GM21515 (cell line): Measurements from ENCODE around the gene EXOC3L1.

Experiments
- ATAC-seq: cut with Tn5 transposase; IDR thresholded peaks from one replicate; pipeline ENCODE4 v1.9.1; 2021; ENCODE audit not compliant: unreplicated experiment

The EXOC3L1 gene

DNA sequence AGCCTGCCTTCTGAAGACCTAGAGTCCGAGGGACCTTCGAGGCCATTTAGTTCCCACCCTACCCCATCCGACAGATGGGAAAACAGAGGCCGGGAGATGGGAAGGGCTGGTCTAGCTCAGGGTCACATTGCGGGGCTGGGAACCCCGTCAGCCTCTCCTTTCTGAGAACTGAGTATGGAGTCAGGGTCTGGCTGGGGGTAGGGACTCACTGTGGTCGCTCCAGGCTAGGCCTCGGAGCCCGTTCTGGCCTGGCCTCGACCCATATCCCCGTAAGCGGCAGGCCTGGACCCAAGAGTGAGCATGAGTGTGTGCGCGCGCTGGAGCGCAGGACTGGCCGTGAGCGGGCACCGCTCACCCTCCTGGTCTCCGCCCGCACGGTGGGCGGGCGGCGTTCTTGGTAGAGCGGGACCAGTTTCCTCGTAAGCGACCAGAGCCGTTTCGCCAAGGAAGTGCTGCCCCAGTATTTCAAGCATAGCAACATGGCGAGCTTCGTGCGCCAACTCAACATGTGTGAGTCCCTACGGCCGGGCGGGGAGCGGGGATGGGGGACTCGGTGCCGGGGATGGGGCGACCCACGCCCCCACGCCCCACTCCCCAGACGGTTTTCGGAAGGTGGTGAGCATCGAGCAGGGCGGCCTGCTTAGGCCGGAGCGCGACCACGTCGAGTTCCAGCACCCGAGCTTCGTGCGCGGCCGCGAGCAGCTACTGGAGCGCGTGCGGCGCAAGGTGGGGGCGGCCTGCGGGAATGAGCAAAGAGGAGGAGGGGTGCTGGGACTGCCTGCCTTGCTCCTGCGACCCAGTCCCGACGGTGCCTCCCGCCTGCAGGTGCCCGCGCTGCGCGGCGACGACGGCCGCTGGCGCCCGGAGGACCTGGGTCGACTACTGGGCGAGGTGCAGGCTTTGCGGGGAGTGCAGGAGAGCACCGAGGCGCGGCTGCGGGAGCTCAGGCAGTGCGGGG is 24.5 kb downstream of the EXOC3L1 start:
- ATAC-seq: no peak

DNA sequence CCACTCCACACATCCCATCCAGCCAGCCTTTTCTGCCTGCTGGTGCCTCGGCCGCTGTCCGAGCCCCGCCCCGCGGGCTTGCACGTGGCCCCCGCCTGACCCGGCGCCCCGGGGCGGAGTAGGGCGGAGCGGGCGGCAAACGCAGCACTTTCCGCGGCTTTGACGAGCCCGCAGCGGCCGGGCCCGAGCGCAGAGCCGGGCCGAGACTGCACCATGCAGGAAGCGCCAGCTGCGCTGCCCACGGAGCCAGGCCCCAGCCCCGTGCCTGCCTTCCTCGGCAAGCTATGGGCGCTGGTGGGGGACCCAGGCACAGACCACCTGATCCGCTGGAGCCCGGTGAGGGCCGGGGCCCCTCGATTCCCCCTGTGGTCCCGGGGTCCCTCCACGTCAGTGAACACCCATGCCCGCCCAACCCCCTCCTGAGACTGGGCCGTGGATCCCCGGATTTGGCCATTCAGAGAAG is 25.3 kb downstream of the EXOC3L1 start, which contains the start of gene HSF4:
TSS of gene HSF4 (plus strand) at position 147 of the 463 bp plus-strand sequence. CDS start at position 214, 67 bp downstream.
- no peak for ATAC-seq

DNA sequence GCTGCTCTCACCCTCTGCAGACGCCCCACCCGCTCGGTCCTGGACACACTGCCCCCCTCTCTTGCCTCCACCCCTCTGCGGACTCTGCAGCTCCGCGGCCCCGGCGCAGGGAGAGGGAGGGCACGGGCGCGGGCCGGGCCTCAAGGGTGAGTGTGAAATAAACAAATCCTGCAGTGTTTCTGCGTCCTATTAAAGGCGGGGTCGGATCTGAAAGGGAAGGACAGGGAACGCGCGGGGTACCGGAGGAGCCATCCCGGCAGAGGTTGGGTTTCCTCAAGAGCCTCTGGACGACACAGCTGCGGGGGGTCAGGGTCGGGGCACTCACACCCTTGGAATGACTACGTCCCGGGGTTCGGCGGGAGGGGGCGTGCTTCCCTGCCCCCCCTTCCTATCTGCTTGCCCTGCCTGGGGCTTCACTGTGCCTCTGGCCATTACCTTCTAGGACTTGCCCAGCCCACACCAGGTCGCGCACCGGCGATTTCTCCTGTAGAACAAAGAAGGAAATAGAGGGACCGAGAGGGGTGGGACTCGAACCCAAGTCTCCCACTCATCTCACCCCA is 25.9 kb downstream of the EXOC3L1 start:
- ATAC-seq: no peak

DNA sequence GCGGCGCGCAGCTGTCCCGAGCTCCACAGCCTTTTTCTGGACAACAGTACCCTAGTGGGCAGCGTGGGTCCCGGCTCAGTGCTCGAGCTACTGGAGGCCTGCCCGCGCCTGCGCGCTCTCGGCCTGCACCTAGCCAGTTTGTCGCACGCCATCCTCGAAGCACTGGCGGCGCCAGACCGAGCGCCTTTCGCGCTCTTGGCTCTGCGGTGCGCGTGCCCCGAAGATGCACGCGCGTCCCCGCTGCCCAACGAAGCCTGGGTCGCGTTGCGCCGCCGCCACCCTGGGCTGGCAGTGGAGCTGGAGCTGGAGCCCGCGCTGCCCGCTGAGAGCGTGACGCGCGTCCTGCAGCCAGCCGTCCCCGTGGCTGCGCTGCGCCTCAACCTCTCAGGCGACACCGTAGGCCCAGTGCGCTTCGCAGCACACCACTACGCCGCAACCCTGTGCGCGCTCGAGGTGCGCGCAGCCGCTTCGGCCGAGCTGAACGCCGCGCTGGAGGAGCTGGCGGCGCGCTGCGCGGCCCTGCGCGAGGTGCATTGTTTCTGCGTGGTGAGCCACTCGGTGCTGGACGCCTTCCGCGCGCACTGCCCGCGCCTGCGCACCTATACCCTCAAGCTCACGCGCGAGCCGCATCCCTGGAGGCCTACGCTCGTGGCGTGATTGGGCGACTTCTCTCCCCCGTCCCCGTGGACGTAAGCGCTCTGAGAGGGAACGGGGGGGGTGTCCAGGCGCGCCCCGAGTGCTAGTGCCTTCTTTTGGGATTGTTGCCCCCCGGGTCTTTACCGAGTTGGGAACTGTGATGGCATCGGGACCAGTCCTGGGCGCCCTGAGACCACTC is 26.6 kb downstream of the EXOC3L1 start:
- no peak for ATAC-seq

DNA sequence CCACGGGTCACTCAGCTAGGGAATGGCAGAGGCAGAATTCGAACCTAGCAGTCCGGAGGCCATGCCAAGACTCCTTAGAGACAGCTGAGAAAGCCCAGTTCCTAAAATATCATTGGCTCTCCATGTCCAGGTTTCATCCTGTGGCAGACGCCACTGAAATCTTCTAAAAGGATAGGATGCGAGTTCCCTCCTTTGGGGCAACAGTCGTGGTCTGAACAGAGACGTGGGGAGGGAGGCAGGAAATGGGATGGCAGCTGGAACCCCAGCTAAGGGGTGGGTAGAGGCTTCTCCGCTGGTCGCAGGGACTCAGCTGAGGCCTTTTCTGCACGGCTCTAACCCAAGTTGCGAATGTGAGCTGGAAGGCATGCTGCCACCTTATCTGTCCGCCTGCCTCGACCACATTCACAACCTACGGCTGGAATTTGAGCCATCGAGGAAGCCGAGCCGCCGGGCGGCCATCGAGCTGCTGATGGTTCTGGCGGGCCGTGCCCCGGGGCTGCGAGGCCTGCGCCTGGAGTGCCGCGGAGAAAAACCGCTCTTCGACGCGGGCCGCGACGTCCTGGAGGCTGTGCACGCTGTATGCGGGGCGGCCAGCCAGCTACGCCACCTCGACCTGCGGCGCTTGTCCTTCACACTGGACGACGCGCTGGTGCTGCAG is 27.3 kb downstream of the EXOC3L1 start:
- no peak for ATAC-seq

DNA sequence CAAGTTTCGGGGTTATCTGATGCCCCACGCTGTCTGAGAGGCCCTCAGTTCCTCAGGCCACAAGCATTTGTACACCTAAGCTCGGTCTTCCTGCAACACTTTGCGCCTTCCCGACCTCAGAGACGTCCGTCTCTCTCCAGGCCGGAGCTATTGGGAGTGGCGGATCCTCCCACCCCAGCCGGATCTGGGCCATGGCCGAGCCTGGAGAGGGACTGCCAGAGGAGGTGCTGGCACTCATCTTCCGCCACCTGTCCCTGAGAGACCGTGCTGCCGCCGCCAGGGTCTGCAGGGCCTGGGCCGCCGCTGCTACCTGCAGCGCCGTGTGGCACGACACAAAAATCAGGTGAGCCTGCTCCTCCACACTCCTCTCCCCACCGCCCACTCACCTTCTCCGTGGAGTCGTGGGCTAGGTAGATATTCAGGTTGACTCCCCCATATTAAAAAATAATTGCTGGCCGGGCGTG is 28.3 kb downstream of the EXOC3L1 start:
- ATAC-seq: no peak

DNA sequence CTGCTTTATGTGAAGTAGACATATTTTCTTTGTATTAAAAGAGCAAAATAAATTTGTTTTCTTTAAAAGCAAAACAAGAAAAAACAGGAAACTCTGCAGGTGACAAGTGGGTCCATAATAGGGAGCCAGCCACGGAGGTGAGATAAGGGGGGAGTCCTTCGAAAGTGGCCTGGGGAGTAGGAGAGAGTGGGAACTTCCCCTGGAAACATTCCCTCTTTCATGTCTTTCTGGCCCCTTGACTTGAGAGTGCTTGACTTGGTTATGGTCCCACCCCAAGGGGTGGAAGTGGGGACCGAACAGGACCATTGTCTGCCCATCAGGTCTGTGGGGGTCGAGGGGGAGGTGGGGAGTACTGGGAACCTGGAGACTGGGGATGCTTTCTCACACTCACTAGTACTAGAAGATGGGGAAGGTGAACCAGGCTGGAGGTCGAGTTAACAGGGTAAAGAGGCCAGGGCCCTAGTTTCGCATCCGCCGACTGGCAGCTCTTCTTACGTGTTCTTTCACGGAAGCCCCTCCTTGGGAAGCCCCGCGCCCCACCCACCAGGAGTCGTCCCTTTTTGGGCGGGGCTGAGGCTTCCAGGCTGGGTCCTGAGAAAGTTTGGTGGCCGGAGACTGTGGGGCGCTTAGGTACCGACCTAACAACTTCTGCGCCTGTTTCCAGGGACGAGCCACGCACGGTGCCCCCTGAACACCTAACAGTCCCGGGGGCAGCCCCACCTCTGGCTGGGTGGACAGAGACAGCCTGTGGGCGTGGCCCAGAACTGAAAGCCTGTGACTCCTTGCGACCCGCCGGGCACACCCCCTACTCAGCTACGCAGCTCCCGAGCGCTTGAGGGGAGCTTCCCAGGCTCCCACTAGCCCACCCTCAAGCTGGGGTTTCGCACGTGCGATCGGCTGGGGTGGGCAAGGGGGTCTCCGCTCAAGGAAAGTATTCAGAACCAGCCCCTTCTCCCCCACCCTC is 31.0 kb downstream of the EXOC3L1 start:
- peak; percentile 40 for ATAC-seq

DNA sequence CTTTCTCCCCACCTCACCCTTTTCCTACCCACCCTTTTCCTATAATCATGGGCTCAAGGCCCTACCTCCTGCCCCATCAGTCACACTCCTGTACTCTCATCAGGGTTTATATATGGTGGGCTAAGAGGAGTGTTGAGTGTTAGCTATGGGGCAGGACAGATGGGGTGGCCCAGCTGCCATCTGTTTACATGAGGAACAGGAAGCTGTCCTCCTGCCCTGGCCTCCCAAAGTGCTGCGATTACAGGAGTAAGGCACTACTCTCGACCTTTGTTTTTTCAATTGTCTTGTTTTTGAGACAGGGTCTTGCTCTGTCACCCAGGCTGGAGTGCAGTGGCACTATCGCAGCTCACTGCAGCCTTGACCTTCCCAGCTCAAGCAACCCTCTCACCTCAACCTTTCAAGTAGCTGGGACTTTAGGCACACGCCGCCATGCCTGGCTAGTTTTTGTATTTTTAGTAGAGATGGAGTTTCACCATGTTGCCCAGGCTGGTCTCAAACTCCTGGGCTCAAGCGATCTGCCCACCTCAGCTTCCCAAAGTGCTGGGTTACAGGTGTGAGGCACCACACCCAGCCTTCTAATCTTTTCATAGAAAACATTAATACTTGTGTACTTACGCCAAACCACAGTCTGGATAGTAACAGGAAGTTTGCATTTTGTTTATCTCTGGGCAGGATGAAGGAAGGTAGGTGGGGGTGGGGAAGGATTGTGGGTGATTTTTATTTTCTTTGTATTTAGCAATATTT is 31.9 kb downstream of the EXOC3L1 start:
- no peak for ATAC-seq

DNA sequence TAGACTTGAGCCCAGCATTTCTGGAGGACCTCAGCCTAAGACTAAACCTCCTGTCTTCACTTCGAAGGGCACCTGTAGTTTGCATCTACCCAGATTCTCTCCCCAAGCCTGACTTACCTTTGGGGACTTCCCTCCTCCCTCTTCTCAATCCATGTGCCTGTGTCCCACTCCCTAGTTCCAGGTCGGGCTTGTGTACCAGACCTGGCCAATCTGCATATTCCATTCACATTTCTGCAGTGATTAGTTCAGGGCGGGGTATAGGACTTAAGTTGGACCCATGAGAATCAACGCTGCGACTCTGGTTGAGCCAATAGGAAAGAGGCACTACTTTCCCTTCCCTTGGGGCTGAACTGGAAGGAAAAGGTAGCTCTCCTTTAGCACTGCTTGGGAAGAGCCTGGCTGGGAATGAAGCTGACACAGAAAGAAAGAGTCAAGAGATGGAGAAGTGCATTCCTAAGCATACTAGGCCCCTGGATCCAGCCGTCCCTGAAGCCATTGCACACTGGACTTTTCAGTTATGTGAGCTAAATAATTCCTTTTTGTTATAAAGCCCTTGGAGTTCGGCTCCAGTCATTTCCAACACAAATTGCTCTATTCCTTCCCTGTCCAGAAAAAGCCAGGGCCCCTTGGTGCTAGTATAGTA is 32.7 kb downstream of the EXOC3L1 start:
- ATAC-seq: no peak

DNA sequence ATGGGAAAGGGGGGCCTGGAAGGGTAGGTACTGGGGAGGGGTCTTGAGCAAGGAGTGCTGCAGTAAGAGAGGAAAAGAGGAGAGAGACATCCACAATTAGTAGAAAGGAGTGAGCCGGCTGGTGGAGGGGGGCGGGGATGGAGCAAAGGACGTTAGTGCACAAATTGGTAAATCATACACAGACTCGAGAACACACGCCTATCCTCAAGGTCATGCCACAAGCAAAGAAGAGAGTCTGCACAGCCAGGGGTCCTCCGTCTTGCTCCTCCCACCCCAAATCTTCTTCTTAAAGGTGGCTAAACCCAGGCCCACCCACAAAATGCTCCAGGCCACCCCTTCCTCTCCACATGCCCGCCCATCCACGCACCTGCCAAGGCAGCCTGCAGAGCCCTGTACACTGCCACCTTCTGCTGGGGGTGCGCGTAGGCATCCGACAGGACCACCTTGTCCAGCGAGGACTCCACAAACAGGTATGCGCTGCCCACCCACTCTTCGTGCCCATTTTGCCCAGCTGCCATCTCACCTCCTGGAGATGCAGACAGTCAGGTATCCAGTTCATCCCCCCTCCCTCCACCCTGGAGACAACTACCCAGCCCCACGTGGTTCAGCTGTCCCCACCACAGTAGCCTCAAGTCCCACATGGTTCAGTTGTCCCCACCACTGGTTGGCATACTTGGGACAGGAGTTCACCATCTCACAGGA is 33.6 kb downstream of the EXOC3L1 start:
- ATAC-seq: no peak

DNA sequence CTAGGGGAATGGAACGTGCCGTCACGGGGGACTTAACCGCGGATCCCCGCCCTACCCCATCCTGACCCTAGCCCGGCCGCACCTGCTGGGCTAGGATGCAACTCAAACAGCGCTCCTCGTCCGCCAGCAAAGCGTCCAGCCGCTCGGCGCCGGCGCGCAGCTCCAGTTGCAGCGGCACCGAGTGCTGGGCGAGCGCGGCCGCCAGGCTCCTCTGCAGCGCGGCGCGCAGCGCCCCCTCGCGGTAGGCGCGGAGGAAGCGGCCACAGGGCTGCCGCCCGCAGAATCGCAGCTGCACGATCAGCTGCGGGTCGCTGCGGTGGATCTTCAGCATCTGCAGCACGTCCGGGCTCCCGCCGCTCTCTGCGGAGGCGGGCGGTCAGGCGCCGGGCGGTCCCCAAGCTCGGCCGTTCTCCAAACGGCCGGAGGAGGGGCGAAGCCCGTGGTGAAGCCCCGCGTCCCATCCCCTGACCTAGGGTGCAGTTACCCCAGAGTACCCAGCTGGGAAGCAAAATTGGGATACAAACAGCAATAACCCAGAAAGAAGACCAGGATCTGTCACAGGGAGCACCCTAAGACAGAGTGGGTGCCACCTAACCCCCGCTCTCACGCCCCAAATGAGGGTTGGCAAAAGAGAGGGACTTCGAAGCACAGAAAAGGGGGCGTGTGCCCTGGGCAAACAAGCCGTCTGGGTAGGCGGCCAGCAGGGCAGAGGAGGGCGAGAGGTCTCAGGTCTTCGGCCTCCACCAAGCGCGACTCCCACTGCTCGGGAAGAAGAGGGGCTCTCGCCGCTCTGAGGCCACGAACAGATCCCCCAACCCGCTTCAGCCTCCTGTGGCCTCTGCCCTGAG is 34.4 kb downstream of the EXOC3L1 start:
- no peak for ATAC-seq

DNA sequence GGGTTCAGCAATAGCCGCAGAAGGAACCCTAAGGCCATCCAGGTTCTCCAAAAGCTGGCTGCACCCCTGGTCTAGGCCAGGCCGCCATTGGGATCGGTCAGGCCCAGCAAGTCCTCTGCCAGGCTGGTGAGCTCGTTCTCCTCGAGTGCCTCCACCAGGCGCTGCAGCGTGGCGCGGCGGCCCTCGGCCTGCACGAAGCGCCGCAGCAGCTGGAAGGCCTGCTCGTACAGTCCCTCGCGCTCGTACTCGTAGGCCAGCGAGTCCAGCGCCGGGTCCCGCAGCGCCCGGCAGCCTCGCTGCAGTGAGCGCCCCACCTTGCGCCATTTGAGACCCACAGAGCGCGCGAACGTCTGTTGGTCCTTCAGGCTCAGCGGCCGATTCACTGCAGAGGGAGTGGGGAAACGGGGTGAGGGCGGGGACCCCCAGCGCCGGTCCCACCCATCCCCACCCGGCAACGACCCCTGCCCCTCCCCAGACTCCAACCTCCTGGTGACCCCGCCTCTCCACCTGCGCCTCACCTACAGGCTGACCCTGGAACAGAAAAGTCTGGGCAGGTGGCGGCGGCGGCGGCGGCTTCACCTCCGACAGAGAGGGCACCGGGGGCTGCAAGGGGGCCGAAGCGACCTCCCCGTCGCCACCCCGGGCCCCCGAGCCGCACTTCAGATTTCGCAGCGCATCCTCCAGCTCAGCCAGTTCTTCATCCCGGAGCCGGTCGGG is 35.2 kb downstream of the EXOC3L1 start:
- no peak for ATAC-seq

DNA sequence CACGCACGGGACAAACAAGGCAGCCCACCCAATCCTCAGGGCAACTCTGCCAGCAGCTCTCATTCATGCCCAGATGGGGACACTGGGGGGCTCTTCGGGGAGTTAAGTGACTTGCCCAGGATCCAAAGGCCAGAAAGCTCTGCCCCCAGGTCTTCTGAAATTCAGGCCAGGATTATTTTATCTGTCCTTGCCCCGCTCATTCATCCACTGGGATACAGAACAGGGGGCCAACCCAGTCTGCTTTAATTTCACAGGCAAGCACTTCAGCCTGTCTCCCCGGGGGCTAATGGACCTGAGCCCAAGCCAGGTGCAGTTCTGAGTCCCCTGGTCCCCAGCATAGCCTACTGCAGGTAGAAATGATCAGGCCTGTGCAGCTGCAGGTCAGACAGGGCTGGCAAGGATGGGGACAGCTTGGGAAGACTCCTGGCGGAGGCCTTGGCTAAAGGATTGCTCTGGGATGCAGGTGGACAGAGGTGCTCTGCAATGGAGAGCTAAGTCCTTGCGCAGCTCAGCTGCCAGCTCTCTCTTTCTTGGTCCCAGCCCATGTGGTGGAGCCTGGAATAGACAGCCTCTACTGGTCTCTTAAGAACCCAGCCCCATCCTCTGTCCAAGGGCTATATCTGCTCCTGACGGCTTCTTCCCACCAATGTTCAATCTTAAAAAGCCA is 38.4 kb downstream of the EXOC3L1 start:
- no peak for ATAC-seq

DNA sequence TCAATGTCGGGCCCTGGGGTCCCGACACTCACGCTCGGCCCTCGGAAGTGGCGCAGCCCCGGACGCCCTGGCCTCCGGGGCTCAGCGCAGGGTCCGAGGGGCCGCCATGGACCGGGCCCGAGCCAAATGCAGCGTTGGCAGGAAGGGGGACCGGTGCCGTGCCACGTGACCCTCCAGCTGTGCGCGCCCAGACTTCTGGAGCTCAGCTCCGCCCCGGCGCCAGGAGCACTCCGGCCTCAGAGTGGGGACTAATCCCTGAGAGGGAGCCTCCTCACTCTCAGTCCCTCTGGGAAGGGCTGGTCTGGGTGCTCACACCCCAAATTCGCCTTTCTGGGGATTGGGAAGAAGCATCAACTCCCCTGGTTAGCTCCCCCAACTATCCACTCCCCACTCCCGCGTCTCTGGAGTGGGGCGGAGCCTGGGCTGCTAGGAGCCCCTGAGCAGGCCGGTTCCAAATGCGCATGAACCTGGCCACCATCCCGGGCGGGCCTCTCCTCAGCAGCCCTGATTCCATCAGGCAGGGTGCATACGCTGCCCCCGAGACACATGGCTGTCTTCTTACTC is 39.0 kb downstream of the EXOC3L1 start, which contains the start of gene B3GNT9:
TSS of gene B3GNT9 (minus strand) at position 166 of the 564 bp plus-strand sequence. CDS start 513 bp downstream, outside the sequence.
- no peak for ATAC-seq
